HG02759 (cell line): ENCODE data around the gene RTN4RL2.

Experiments used
- ATAC-seq: cut with Tn5 transposase; IDR thresholded peaks from one replicate; pipeline ENCODE4 v1.9.1; 2021; ENCODE audit warnings: mild to moderate bottlenecking, moderate library complexity; ENCODE audit not compliant: unreplicated experiment

The RTN4RL2 gene

DNA sequence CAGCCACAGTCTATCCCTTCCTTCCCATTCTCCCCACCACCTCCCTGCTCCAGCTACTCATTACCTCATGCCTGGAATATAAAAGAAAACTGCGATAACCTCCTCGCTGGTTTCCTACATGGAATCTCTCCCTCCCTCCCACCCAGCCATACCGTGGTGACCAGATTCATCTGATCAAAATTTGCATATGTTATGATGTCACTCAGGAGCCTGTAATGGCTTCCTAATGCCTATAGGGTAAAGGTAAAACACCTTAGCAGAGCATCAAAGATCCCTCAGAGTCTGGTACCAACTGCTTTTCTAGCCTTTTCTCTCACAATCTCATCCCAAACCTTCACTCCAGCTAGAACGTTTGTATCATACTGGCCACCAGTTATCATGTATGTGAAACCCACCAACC, 19.6 kb downstream of the RTN4RL2 start:
- ATAC-seq: no peak

GRCh38 chr11:57480409-57481137, 20.2 kb downstream of the RTN4RL2 start:
- ATAC-seq: peak; percentile 26

DNA sequence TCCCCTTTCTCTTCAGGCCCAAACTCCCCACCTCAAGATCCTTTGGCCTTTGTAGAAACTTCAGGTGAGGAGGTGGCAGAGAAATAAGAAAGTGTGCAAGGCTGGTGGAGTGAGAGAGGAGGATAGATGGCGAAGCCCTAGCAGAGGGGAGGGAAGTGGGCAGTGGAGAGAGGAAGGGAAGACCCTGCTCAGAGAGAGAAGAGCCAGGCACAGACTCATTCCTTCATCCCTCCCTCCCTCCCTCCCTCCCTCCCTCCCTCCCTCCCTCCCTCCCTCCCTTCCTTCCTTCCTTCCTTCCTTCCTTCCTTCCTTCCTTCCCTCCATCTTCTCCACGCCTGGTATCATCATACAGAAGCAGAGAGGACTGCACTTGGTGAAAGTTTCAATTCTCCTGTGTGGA, 21.0 kb downstream of the RTN4RL2 start:
- ATAC-seq: no peak

DNA sequence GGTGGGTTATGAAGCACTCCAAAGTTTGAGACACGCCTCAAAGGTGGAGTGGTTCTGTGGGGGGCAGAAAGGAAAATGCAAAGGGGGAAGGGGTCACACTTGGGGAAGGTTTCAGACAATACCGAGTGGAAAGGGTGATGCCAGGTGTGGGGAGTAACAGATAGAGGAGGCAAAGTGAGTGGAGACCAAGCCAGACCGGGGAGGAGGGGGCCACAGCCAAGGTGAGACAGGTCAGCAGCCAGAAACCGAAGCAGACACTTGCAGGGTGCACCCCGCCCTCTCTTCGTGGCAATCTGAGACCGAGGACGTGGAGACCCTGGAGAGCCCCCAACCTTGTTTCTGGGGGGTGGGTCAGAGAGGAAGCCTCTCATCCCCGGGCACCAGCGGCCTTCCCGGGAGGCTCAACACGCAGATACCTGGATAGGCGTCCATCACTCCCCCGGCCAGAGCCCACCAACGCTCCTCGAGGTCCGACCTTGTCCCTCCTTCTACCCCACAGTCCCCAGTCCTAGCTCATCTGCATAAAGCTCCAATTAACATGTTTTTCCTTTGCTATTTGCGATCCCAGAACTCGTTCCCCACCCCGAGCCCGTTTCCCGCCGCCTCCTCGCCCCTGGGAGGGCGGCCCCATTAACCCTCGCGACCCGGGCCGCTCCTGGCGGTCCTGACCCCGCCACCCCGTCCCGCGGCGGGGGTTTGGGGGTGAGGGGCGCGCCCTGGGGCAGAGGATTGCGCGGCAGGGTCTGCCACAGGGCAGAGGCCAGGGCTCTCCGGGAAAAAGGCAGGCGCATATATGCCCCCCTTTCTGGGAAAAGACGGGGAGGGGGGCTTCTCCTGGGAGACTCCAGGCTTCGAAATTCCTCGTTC, 21.8 kb downstream of the RTN4RL2 start:
- no peak for ATAC-seq

DNA sequence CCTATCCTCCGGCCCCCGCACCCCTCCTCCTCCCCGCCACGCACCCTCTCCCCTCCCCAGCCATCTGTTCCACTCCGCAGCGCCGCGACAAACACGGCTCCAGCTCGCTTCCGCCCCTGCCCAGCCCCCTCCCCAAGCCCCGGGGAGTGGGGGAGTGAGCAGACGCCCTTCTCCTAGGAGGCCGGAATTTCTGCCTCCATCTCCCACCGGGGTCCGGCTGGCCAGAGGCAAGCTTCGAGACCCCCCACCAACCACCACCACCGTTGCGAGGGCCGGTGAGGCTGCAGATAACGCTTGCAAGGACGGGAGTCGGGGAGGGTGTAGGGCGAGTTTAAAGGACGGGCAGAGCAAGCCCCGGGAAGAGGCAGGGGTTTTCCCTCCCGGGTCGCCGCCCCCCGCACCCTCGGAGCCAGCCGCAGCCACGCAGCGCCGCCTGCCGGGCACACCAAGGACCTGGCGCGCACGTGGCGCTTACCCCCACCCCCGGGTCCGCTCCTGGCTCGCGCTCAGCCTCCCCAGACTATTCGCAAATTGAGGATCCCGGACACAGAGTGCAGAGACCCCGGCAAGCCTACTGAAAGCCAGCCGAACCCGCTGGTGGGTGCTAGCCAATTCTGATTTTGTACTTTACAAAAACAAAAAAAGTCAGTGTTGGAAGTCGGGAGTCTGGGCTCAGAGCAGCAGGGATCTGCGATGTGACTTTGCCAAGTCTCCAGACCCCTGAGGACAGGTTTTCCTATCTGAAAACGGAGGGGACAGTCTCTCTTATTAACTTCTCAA, 22.6 kb downstream of the RTN4RL2 start:
- peak; percentile 66 for ATAC-seq

DNA sequence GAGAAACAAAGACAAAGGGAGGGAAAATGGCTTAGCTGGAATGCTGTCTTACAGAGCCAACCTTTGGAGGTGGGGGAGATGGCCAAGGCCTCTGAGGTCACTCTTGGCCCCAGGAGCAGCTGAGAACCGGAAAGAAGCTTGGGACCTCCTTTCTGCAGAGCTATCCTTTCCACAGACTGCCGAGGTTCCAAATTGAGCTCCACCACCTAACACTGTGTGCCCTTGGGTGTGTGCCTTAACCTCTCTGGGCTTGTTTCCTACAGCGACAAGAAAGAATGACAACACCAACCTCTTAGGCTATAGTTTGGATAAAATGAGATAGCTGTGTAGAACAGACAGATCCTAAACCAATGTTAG, 23.2 kb downstream of the RTN4RL2 start:
- ATAC-seq: no peak

DNA sequence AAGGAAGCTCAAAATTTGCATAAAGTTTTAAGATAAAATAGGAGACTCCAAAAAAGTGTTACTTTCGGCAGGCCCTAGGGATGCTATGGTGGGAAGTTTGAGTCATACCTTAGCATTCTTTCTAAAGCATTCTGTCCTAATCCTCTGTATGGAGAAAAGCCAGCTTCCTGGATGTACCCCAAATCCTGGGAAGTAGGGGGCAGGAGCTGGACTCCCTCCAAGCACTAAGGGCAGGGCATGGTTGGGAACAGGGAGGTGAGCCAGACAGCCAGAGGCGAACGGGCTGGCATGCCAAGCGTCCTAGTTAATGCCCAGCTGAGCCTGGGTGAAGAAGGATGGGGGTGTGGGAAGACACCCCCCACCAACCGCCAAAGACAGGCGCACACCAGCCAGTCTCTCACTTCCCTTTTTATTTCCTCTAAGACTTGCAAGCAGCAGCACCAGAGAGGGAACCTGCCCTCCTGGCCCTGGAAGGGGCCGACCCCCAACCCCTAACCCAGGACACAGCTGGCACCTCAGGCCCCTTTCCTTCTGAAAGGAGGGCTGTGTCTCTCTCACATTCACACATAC, 23.9 kb downstream of the RTN4RL2 start:
- peak; percentile 66 for ATAC-seq

GRCh38 chr11:57485217-57485990, 25.1 kb downstream of the RTN4RL2 start:
- no peak for ATAC-seq

DNA sequence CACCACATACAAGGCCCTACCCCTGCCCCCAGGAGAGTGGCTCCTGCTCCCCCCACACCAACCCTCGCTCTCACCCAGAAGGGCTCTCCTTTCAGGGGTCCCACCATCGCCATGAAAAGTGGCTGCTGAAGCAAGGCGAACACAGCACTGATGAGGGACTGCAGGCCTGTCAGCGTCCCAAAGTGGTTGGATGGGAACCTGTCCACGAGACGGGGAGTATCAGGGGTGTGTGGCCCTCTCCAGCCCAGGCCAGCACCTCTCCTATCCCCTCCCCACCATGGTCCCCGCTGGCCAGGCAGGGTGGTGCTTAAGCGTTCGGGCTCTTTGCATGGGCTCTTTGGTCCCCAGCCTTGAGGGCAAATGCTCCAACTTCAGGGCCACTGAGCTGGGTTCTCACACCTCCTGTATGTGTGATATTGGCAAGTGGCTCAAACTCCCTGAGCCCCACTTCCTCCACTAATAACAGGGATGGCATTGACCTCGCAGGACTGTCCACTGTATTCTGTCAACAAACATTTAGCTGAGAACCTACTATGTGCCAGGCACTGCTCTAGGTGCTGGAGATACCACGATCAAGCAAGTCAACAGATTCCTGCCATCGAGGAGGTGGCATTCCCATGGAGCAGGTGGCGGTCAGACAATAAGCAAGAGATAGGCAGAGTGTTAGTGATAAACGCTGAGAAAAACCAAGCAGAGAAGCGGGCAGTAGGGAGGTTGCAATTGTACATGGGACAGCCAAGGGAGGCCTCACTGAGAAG, 26.9 kb downstream of the RTN4RL2 start:
- ATAC-seq: no peak

GRCh38 chr11:57487920-57488659, 27.8 kb downstream of the RTN4RL2 start:
- ATAC-seq: no peak

- no peak for ATAC-seq
Observed at GRCh38 chr11:57490456-57491248, 30.3 kb downstream of the RTN4RL2 start.

DNA sequence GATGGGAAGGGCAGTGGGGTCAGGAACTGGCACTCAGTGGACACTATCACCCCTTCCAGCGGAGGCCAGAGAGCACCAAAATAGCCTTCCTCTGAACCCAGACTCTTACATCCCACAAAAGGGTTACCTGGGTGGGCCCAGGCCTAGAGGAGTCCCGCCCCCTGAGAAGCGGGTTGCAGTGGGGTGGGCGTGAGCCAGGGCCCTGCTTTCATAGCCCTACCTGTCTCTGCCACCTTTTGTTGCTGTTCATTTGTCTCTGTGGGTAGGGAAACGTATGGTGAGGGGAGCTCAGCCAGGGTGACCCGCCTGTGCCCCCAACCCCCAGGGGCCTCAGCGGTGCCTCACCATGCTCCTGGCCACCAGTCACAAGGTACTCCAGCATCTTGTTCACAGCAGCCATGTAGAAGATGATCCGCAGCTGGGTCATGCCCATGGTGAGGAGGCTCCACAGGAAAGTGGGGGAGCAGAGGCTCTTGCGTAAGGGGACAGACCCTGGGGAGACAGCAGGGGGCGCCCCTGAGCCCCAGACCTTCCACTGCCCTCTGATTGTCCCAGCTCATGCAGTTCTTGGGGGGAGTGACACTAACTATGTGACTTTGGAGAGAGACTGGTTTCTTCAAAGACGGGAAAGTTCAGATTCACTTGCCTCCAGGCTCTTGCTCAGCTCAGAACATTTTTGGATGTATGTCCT, 31.2 kb downstream of the RTN4RL2 start:
- ATAC-seq: peak; percentile 47

GRCh38 chr11:57493507-57494503, 33.5 kb downstream of the RTN4RL2 start:
- ATAC-seq: peak; percentile 77

DNA sequence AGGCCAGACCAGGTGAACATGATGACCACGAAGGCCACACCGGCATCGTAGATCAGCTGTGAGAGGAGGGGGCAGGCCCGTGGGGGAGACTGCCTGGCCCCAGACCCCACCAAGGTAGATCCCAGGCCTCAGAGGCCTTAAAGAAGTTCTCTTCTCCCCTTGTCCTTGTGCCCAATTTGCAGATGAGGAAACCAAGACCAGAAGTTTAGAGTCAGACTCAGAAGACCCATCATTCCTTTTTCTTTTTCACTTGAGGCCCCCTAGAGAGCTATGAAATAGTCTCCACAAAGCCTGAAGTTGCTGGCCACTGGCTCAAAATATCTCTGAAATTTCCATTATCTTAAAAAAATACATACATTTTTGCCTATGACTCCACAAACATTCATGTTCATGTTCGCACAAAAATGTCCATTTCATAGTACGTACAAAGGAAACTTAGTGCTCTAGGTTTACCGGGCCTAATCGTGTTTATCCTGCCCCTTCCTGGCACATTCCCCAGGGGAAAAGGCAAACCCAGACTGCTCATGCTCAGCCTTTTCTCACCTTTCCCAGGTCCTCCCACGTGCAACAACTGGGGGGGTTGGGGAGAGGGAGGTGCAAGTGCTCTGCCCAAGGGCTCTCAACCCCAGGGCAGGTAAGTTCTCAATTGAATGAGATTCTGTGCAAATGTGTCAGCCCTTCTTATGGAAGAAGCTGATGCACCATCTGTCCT, 35.9 kb downstream of the RTN4RL2 start:
- ATAC-seq: no peak

DNA sequence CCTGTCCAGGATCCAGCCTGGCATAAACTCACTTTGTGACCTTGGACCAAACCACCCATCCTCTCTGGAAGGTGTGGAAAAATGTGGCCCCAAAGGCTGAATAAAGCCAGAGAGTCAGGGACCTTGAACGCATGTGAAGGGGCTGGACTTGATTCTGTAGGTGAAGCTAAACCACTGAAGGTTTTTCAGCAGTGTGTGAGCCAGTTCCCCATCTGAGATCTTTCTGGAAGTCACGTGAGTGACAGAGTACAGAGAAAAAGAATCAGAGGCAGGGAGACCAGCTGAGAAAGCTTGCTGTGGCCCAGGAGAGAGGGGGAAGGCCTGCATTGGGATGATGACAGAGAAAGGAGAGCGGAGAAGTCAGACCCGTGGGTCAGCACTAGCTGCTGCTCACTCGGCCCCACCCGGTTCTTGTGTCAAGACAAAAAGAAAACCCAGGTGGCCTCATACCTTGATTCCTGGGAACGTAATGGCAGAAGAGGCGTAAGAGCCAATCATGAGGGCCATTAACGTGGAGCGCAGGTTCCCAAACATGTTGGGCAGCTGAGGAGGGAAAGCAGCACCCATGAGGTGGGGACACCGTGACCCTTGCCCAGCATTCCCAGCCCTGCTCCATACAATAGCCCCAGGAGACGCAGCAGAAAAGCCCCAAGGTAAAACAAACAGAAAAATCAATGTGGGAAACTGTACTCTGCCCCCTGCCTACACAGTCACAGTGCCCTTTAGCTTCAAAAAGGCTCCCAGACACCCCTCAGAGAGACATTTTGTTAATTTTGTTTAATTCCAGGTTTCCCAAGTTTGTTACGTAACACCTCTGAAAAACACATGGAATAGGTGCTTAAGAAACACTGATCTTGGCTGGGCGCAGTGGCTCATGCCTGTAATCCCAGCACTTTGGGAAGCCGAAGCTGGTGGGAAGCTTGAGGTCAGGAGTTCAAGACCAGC, 37.2 kb downstream of the RTN4RL2 start:
- ATAC-seq: no peak
